ENCODE data around the gene IPO13.

The IPO13 gene

GRCh38 chr1:43994794-43995790 lies 48.3 kb downstream of the IPO13 start:
- Histone ChIP-seq H3K4me3 (ENCODE audit: low read length) (no peak overlapping the region), H4K20me1 (ENCODE audit: insufficient read depth, low read length) (no peaks in the 10 kb centered on the region), H3K4me2 (ENCODE audit: low read depth, low read length) (no peak overlapping the region), H3K9me3 (replicated peaks; ENCODE audit: insufficient read depth, low read length) (no peaks in the 10 kb centered on the region), H3K79me2 (ENCODE audit: low read length) (no peaks in the 10 kb centered on the region), H3K27me3 (replicated peaks; ENCODE audit: insufficient read depth, low read length) (no peaks in the 10 kb centered on the region), H3K27ac (ENCODE audit: low read length) (no peak overlapping the region), H2AFZ (ENCODE audit: low read length) (no peak overlapping the region), H3K9ac (ENCODE audit: low read length) (no peak overlapping the region), H3K4me1 (ENCODE audit: low read length) (peaks cover 17% of the 10 kb centered on the region), H3K36me3 (replicated peaks; ENCODE audit: insufficient read depth, low read length) (no peaks in the 10 kb centered on the region), H3K9me2 (replicated peaks; ENCODE audit: insufficient read depth, low read length) (no peaks in the 10 kb centered on the region), H3F3A (ENCODE audit: insufficient read depth, low read length) (peaks cover 16% of the 10 kb centered on the region)
- DNase-seq: peak; percentile 22
- TF ChIP-seq EZH2 (optimal IDR thresholded peaks at IDR 0.05; ENCODE audit: low read depth, low read length) (no peak), CTCF (IDR thresholded peaks at IDR 0.05; ENCODE audit: low read length) (peak; percentile 31), EZH2phosphoT487 (IDR thresholded peaks at IDR 0.05; ENCODE audit: low read length) (no peak)

- Histone ChIP-seq H4K20me1 (ENCODE audit: insufficient read depth, low read length) (no peaks in the 10 kb centered on the region), H3K9me2 (replicated peaks; ENCODE audit: insufficient read depth, low read length) (no peaks in the 10 kb centered on the region), H3K9me3 (replicated peaks; ENCODE audit: insufficient read depth, low read length) (no peaks in the 10 kb centered on the region), H3K27me3 (replicated peaks; ENCODE audit: insufficient read depth, low read length) (no peaks in the 10 kb centered on the region), H3K4me2 (ENCODE audit: low read depth, low read length) (no peak overlapping the region), H3K4me1 (ENCODE audit: low read length) (peaks cover 10% of the 10 kb centered on the region), H3K27ac (ENCODE audit: low read length) (no peak overlapping the region), H3K79me2 (ENCODE audit: low read length) (no peaks in the 10 kb centered on the region), H3F3A (ENCODE audit: insufficient read depth, low read length) (peaks cover 14% of the 10 kb centered on the region), H3K9ac (ENCODE audit: low read length) (no peak overlapping the region), H2AFZ (ENCODE audit: low read length) (no peak overlapping the region), H3K36me3 (replicated peaks; ENCODE audit: insufficient read depth, low read length) (no peaks in the 10 kb centered on the region), H3K4me3 (ENCODE audit: low read length) (no peak overlapping the region)
- TF ChIP-seq CTCF (IDR thresholded peaks at IDR 0.05; ENCODE audit: low read length): no peak
- TF ChIP-seq EZH2 (optimal IDR thresholded peaks at IDR 0.05; ENCODE audit: low read depth, low read length): no peak
- TF ChIP-seq EZH2phosphoT487 (IDR thresholded peaks at IDR 0.05; ENCODE audit: low read length): no peak
- DNase-seq: no peak
These were observed 49.4 kb downstream of the IPO13 start for GRCh38 chr1:43995984-43996732.

- Histone ChIP-seq H3K27ac (ENCODE audit: low read length) (no peak overlapping the region), H2AFZ (ENCODE audit: low read length) (no peak overlapping the region), H3K4me2 (ENCODE audit: low read depth, low read length) (no peak overlapping the region), H3K9me3 (replicated peaks; ENCODE audit: insufficient read depth, low read length) (no peaks in the 10 kb centered on the region), H3F3A (ENCODE audit: insufficient read depth, low read length) (peaks cover 12% of the 10 kb centered on the region), H3K4me1 (ENCODE audit: low read length) (peaks cover 10% of the 10 kb centered on the region), H3K36me3 (replicated peaks; ENCODE audit: insufficient read depth, low read length) (no peaks in the 10 kb centered on the region), H3K79me2 (ENCODE audit: low read length) (no peaks in the 10 kb centered on the region), H3K4me3 (ENCODE audit: low read length) (no peak overlapping the region), H4K20me1 (ENCODE audit: insufficient read depth, low read length) (no peaks in the 10 kb centered on the region), H3K27me3 (replicated peaks; ENCODE audit: insufficient read depth, low read length) (no peaks in the 10 kb centered on the region), H3K9ac (ENCODE audit: low read length) (no peak overlapping the region), H3K9me2 (replicated peaks; ENCODE audit: insufficient read depth, low read length) (no peaks in the 10 kb centered on the region)
- TF ChIP-seq EZH2phosphoT487 (IDR thresholded peaks at IDR 0.05; ENCODE audit: low read length): no peak
- TF ChIP-seq EZH2 (optimal IDR thresholded peaks at IDR 0.05; ENCODE audit: low read depth, low read length): no peak
- no peak for TF ChIP-seq CTCF (IDR thresholded peaks at IDR 0.05; ENCODE audit: low read length)
- no peak for DNase-seq
These were observed 50.0 kb downstream of the IPO13 start for GRCh38 chr1:43996733-43997115.

Data from MM.1S (cell line).